H7 (cell line): ENCODE results near the gene TRAIP. TPM values are rescaled to one million over a fixed set of nuclear protein-coding genes. Genes with fewer than 3 reads are reported as not detected.
"Not testable (repeated sequence)": the region's sequence is repeated elsewhere in the genome, so short reads cannot be mapped to it uniquely, and the experiment has no call there.

Source experiments
- DNase-seq: peaks from one replicate; pipeline ENCODE4 v3.0.0; 2012
- H3K27me3 ChIP-seq: 2 replicates; pipeline ENCODE4 v1.6.0; 2011; ENCODE audit warnings: mild to moderate bottlenecking, low read length; ENCODE audit not compliant: control insufficient read depth, insufficient read depth
- H3K36me3 ChIP-seq: replicated peaks from 2 replicates; pipeline ENCODE4 v1.5.1; 2011; ENCODE audit warnings: low read length; ENCODE audit not compliant: control insufficient read depth, insufficient read depth
- H3K4me3 ChIP-seq: 2 replicates; pipeline ENCODE4 v1.5.1; 2011; ENCODE audit warnings: low read depth, mild to moderate bottlenecking, control low read depth, low read length, moderate library complexity; ENCODE audit not compliant: insufficient read depth
- total RNA-seq: library from RNA; depleted of rRNA; stranded (reverse); fragments of >200 nt; shearing (Covaris generic); gene quantifications from 2 replicates; pipeline ENCODE4 v1.2.3, GENCODE V29; 2014

TRAIP gene
- total RNA-seq, 1 experiment from 2014 or later, result 16.1 TPM

DNA sequence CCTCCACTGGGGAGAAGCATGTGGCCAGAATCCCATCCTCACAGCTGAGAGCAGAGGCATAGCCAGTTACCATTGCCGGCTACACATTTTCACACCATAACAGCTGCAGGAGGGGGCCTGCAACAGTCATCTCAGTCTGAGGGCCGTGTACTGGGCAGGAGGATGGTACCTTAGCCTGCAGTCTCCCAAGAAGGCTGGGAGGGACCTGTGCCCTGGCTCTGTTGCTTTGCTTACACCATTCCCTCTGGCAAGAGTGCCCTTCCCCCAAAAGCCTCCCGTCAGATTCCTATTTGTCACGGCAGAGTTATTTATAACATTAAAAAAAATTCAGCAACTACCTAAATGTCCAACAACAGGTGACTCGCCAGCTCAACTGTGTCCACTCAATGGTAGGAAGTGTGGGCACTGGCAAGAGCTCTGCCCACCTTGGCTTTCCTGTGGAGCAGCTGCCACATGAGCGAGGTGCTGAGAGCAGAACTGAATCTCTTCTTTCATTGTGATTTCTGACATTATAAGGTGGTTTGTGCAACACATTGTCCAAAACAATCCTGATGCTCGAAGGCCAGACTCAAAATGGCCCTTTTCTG lies 8.9 kb upstream of the TRAIP start:
- Histone ChIP-seq H3K36me3 (peaks cover 4% of the 10 kb centered on the region), H3K27me3 (peaks cover 2% of the 10 kb centered on the region), H3K4me3 (no peak overlapping the region)
- no peak for DNase-seq

DNA sequence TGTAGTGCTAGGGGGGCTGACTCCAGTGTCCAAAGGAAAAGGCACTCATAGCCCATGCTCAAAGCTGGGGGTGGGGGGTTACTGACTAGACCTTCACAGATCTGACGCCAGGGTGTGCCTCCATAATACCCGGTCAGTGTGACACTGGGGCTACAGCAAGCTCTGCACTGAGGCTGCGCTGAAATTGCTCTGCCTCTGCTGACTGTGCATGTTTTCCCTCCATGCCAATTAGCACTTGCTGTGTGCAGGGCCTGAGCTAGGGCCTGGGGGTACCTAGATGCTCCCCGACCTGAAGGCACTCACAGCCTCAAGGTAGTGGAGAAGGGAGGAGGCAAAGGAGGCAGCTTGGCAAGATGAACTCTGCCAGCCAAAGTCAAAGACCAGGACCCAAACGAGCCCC lies 8.1 kb upstream of the TRAIP start:
- Histone ChIP-seq H3K36me3 (peaks cover 7% of the 10 kb centered on the region), H3K27me3 (0 out of 2 replicates have a peak, but pooled peaks cover 2% of the 10 kb centered on the region), H3K4me3 (no peak overlapping the region)
- no peak for DNase-seq

DNA sequence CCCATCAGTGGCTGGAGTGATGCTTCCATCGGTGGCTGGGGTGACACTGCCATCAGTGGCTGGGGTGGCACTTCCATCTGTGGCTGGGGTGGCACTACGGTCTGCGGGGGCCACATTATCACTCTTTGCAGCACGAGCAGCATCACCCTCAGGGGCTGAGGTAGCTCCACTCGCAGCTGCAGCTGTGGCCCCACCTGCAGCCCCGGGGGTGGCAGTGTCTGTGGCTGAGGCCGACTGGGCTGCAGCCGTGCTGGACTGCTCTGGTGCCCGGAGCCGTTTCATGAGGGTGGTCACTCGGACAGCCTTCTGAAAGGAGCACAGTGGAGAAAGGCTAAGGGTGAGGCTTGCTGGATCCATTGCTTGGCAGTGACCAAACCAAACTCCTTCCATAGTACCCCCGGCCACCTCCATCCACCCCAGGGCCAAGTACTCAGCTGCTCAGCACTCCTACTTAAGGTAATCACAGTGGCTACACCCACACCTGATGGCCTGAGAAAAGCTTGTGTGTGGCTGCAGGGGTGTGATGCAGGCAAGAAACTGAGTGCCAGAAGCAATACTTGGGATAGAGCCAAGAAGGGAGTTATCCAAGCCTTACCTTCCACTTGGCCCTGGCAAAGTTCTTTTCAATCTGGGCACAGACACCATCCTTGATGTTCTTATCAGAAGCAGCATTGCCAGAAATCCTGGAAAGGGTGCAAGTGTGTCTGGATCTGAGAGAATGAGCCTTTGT lies 3.4 kb upstream of the TRAIP start:
- Histone ChIP-seq H3K36me3 (peaks cover 7% of the 10 kb centered on the region), H3K4me3 (no peak overlapping the region), H3K27me3 (no peaks in the 10 kb centered on the region)
- DNase-seq, result peak; percentile 23

DNA sequence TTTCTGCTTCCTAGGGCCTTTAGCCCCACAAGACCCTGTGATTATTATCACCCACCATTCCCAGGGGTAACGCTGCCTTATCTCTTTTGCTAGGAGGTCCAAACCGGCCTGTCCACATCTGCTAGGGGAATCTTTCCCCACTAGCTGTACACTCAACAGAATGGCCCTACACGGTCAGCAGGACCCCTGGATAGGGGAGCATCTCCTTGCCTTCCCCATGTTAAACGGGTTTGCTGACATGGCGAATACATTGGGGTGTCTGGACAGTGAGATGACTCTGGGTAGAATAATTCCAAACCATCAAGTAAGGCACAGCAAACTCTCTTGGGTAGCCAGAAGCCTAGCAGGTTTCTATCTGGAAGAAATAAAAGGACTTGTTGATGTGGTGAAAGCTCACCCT lies 702 bp downstream of the TRAIP start:
- peak; percentile 36 for DNase-seq
- no peaks in the 10 kb centered on the region for H3K27me3 ChIP-seq
- H3K4me3 ChIP-seq, result peak overlapping the region; percentile 80

DNA sequence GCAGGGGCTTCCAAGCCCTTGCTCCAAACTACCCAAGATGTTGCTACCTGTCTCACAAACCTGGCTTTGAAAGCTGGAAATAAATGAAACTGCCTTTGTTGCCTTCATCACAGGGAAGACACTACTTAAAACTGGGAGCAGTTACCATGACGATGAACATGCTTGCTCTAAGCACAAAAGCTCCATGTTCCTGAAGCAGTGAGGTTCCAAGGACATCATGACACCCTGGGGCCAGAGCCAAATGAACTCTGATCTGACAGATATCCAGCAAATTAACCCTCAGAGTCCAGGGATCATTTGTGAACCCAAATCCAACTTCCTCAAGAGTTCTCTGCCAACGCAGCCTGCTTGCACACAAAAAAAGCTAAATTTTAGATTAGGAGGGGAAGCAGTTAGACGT lies 10.7 kb downstream of the TRAIP start:
- H3K36me3 ChIP-seq, result peaks cover 31% of the 10 kb centered on the region
- no peak for DNase-seq
- no peak overlapping the region for H3K4me3 ChIP-seq

More for the DNA sequence above, 702 bp downstream of the TRAIP start:
- H3K36me3 ChIP-seq, result peaks cover 6% of the 10 kb centered on the region

DNA sequence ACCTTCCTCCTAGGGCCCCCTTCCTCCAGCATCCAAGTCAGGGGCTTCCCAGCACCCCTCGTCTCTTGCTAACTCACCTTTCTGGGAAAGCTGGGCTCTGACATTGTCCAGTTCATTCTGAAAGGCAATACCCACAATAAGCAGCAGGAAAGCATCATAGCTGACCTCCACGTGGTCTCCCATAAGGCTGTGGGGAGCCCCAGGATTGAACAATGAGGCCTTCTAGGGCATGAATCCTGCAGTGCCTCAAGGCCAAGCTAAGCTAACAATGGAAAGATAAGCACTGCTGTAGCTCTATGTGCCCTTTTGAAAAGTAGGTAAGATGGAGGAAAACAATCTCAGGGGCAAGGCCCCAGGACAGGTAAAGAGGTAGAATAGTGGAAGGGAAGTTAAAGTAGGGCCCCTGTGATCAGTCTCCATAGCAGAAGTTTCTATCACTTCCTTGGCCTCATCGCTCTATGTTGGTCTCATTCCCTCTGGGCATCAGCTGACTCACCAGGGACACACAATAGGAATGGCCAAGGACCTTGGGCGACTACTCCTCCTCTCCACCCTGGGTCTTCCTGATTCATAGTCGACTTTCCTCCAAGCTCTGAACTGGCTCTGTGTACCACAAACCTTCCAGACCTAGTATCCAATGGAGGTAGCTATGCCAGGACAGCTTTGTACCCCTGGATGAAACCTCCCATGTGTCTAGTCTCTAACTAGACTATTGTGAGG lies 11.7 kb downstream of the TRAIP start:
- H3K4me3 ChIP-seq, result no peak overlapping the region
- no peaks in the 10 kb centered on the region for H3K27me3 ChIP-seq
- H3K36me3 ChIP-seq, result peaks cover 35% of the 10 kb centered on the region
- no peak for DNase-seq

More for the DNA sequence above, 10.7 kb downstream of the TRAIP start:
- H3K27me3 ChIP-seq, result no peaks in the 10 kb centered on the region

DNA sequence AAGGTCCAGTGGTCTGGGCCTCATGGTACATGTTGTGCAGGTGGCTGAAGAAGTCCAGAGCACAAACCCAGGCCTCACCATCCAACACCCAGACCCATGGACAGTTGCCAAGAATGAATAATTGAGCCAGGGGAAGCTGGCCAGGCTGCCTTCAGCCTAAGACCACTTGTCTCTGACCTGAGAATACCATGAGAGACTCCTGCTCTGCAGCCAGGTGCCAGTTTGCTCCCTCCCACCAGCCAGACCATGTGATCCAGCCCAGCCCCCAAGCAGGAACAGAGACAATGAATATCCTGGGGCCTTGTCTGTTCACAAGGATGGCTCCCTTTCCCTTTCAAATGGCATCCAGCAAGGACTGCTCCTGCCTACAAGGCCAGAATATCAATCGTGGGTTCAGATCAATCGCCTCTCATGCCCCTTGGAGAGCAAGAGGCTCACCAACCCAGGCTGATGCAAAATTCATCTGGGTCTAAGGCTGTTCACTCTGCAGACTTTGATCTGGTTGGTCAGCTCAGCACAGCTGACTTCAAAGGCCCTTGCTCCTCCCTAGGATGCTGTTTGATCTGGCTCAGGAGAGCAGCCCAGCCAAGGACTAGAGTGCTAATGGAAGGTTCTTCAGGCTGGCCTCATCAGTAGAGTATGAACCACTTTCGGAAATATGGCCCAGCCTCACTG lies 13.4 kb downstream of the TRAIP start:
- H3K4me3 ChIP-seq, result no peak overlapping the region
- H3K27me3 ChIP-seq, result no peaks in the 10 kb centered on the region
- no peak for DNase-seq
- H3K36me3 ChIP-seq, result peaks cover 39% of the 10 kb centered on the region

DNA sequence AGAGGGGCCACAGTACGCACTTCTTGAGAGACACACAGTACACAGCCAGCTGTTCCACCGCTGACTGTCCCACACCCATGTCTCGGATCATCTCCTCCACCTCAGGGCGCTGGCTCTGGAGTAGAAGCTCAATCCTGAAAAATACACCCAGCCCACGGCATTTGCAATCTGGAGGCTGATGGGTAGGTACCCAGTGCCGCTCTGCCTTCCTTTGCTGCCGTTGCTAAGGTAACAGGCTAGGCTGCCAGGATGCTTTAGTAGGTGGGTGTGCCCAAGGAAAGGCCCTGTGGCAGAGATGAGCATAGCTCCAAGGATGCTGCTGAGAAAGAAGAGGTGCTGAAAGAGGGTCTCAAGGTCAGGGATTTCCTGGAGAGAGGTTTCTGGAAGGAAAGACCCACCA lies 14.6 kb downstream of the TRAIP start:
- no peak for DNase-seq
- Histone ChIP-seq H3K27me3 (no peaks in the 10 kb centered on the region), H3K36me3 (peaks cover 40% of the 10 kb centered on the region), H3K4me3 (no peak overlapping the region)

DNA sequence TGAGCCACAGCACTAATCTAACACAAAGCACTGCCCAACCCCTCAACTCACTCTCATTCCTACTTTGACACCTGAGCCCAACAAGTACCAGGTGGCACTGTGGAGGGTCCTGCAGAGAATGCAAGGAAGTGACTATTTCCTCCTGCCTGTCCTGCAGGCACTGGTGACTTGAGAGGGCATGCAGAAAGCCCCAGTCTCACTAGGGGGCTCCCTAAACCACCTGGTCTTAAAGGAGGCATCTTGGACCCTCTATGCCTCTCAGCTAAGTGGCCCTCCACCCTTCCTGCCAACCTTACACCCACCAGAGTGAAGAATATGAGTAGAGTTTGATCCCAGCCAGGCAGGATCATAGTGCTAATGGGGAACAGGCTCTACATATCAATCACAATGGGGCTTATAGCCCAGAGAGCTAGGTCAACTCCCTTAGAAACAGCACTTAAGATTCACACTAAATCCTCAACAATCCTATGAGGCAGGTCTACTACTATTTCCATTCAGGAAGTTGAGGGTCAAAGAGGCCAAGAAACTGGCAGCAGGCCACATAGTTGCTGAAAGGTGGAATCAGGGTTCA lies 15.2 kb downstream of the TRAIP start:
- peak; percentile 69 for DNase-seq
- Histone ChIP-seq H3K4me3 (no peak overlapping the region), H3K27me3 (no peaks in the 10 kb centered on the region), H3K36me3 (peaks cover 41% of the 10 kb centered on the region)

DNA sequence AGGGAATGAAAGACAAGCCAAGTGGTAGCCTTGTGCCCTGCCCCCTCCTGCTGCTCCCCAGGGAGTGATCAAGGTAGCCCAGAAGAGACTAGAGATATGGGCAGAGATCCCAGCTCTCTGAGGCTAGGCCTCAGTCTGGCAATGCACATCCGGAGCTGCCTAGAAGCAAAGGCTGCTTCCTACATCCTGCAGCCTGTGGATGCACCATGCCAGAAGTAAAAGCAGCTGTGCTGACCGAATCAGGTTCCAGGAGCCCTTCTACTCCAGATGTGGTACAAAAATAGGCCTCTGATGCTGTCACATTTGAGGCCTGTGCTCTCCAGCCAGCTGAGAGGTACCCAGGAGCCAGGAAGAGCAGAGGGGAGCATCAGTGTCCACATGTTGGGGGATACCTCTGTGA lies 16.0 kb downstream of the TRAIP start:
- Histone ChIP-seq H3K36me3 (peaks cover 36% of the 10 kb centered on the region), H3K27me3 (no peaks in the 10 kb centered on the region)
- DNase-seq, result no peak

DNA sequence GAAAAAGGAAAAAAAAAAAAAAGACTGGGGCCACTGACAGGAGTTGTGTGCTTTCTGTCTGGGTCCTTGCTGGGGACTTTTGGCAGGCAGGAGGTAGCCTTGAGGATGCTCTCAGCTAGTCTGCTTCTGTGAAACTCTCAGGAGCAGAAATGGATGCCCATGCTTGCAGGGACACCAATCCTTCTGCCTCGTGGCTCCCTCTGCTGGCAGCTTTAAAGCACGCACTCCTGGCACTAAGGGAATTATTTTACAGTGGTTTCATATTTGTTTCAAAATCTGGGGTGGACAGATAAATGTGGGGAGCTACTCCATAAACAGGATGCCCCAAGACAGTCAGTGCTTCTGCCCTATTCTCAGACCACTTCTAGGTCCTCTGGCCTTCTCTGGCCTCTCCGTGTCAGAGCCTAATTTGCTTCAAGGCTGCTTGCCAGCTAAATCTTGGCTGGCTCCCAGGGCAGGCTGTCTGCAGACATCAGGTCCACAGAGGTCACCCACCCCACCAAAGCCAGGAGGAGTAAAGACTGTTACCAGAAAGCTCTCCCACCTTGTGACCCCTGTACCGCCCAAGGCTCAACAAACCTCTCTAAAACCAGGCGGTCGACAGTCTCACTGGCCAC lies 17.1 kb downstream of the TRAIP start:
- DNase-seq, result peak; percentile 83
- H3K27me3 ChIP-seq, result no peaks in the 10 kb centered on the region
- no peak overlapping the region for H3K4me3 ChIP-seq
- peaks cover 36% of the 10 kb centered on the region for H3K36me3 ChIP-seq

More for the DNA sequence above, 16.0 kb downstream of the TRAIP start:
- H3K4me3 ChIP-seq, result no peak overlapping the region

DNA sequence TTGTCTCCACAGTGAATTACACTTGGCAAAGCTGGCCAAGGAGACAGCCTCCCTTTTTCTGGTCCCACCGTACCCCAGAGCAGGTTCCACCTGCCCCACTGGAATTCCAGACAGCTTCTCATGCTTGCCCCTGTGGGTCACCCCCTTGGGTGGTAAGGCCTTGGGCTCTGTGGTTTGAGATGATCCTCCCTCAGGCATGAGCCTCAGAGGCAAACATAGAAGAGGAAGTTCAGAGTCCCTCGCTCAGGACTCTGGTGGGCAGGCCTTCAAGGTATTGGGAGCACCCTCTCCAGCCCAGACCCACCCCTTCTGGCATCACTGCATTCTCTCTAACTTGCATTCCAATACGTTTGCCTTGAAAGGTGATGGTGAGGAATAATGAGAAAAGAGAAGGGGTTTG lies 25.0 kb downstream of the TRAIP start:
- Histone ChIP-seq H3K36me3 (peaks cover 27% of the 10 kb centered on the region), H3K4me3 (no peak overlapping the region), H3K27me3 (no peaks in the 10 kb centered on the region)
- no peak for DNase-seq

DNA sequence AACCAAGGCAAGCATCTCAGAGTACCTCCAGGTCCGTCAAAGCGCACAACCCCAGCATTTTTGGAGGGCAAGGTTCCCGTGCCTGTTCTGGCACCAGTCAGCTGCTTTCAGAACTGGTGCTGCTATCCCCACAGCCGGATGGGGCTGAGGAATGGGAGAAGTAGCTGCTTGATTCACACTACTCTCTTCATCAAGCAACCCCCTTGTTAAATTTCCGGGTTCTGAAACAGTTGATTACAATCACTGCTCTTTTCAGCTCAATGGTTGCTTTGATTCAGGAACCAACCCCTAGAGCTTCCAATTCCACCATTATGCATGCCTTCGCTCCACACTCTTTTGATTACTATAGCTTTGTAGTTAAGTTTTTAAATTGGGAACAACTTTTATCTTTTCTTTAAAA lies 30.3 kb downstream of the TRAIP start:
- Histone ChIP-seq H3K36me3 (peaks cover 20% of the 10 kb centered on the region), H3K4me3 (no peak overlapping the region), H3K27me3 (no peaks in the 10 kb centered on the region)
- DNase-seq, result no peak

DNA sequence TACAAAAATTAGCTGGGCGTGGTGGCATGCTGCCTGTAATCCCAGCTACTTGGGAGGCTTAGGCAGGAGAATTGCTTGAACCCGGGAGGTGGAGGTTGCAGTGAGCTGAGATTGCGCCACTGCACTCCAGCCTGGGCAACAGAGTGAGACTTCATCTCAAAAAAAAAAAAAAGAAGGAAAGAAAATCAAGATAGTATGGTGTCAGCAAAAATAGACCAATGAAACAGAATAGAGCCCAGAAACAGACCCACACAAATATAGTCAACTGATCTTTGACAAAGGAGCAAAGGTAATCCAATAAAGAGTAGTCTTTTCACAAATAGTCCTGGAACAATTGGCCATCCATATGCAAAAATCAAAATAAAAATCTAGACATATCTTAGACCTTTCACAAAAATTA lies 33.2 kb downstream of the TRAIP start:
- DNase-seq, H3K36me3 ChIP-seq: not testable (repeated sequence)

More for the DNA sequence above, 33.2 kb downstream of the TRAIP start:
- H3K4me3 ChIP-seq, H3K27me3 ChIP-seq: not testable (repeated sequence)
